ENCODE data around the gene DIAPH1.

Gene DIAPH1

DNA sequence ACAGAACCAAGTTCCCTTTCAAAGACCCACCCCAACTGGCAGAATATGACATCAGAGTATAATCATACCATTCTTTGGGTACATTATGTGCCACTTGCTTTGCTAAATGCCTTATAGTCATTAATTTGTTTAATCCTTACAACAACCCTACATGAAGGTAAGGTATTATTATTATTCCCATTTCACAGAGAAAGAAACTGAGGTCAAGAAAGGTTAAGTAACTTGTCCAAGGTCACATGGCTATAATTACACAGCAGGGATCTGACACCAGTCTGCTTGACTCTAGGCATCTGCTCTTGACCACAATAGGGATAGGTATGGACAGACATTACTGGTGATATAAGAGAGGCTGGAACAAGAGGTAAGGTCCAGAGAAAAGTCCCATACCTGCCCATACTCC is 31.2 kb upstream of the DIAPH1 start:
- no peak for DNase-seq
- TF ChIP-seq GATA1 (IDR thresholded peaks at IDR 0.05; ENCODE audit: low read depth, low read length) (no peak), POLR2A (IDR thresholded peaks at IDR 0.05; ENCODE audit: low read length) (no peak)

DNA sequence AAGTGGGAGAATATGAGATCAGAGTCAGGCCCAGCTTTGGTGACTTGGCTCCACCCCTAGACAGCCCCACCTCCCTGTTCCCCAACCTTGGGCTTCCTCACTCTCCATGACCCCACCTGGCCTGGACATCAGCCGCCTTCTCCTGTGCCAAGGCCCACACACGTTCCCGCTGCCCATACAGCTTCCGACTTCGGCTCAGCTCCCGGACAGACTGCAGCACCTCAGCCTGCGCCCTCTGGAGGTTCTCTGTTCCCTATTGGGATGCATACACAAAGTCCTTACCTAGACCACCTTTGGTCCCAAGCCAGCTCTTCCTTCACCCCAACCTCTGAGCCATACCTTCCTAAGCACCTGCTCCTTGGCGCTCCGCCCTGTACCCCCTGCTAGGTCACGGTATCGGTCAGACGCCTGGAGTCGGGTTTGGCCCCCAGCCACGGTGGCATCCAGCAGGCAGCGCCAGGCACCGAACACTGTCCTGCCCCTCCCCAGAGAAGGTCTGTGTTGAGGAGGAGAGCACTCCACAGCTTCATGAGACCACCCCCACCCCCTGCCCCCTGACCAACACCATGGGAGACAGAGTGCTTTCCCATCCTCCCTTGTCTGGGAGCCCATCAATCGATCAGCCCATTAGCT is 30.4 kb upstream of the DIAPH1 start:
- no peak for TF ChIP-seq GATA1 (IDR thresholded peaks at IDR 0.05; ENCODE audit: low read depth, low read length)
- TF ChIP-seq POLR2A (IDR thresholded peaks at IDR 0.05; ENCODE audit: low read length): no peak
- no peak for DNase-seq

DNA sequence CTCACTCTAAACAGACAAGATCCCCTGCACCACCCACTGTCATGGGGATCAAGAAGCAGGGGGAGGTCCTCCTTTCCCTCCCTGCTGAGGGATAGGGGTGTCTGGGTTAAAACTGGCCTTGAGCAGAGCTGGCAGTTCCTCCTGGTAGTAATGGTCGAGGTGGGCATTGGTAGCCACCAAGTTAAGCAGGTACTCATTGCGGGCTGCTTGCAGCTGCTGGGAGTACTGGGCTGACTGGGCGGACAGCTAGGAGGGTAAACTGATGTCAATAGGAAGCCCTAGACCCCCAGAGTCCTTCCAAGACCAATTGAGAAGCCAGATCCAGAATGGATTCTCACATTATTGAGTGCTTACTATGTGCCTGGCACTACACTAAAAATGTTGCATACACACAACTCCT is 29.1 kb upstream of the DIAPH1 start:
- DNase-seq: no peak
- TF ChIP-seq GATA1 (IDR thresholded peaks at IDR 0.05; ENCODE audit: low read depth, low read length): no peak
- TF ChIP-seq POLR2A (IDR thresholded peaks at IDR 0.05; ENCODE audit: low read length): no peak

DNA sequence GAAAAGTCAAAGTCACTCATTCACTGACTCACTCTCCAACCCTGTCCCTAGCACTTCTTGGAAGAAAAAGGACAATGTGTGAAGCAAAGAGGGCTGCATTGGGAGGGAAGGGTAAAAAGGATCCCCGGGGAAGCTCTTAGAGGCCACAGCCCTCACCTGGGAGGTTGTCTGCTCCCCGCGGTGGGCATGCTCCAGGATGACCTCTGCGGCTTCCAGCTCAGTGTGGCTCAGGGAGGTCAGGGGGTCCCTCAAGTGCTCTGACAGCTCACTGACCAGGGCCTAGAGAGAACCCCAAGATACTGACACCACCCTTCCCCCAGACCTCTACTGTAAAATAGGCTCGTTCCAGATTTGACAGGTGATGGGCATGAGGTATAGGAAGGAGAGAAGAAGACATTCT is 28.4 kb upstream of the DIAPH1 start:
- TF ChIP-seq POLR2A (IDR thresholded peaks at IDR 0.05; ENCODE audit: low read length) (no peak), GATA1 (IDR thresholded peaks at IDR 0.05; ENCODE audit: low read depth, low read length) (no peak)
- no peak for DNase-seq

DNA sequence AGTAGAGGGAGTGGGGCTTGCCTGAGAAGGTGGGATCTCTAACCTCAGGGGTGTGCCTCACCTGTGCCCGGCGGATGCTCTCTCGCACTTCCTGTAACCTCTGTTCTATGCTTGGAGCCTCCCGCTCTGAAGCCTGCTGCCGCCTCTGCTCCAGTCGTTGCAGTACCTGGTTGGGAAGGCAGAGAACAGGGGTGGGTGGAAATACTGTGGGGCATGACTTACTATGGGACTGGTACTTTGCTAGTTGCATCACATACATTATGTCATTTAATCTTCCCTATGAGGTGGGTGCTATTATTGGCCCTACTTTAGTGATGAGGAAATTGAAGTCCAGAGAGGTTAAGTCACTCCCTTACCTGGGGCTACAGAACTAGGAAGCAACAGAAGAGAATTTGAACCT is 27.2 kb upstream of the DIAPH1 start:
- no peak for DNase-seq
- TF ChIP-seq POLR2A (IDR thresholded peaks at IDR 0.05; ENCODE audit: low read length): no peak
- TF ChIP-seq GATA1 (IDR thresholded peaks at IDR 0.05; ENCODE audit: low read depth, low read length): no peak

DNA sequence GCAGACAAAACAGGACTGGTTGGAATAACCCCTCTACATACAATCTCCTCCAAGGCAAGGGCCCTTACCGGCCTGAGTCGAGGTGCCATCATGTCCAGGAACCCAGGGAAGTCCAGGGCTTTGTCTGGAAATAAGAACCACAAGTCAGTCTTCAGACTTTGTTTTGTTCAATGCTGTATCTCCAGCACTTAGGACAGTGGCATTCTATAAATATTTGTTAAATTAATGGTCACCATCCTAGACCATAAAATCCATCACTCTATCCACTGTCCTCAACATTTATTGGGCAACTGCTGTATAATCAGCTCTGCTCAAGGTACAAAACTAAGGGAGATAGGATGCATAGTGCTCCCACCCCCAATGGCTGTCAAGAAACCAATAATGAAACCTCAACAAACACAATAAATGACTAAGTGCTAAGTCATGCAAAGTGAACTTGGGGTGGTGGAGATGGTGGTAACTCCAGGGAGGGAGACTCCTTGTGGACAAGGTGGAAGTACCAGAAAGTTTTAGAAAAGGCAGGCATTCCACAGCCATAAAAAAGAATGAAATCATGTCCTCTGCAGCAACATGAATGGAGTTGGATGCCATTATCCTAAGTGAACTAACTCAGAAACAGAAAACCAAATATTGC is 23.0 kb upstream of the DIAPH1 start:
- no peak for TF ChIP-seq GATA1 (IDR thresholded peaks at IDR 0.05; ENCODE audit: low read depth, low read length)
- no peak for TF ChIP-seq POLR2A (IDR thresholded peaks at IDR 0.05; ENCODE audit: low read length)
- DNase-seq: peak; percentile 48 to 60

DNA sequence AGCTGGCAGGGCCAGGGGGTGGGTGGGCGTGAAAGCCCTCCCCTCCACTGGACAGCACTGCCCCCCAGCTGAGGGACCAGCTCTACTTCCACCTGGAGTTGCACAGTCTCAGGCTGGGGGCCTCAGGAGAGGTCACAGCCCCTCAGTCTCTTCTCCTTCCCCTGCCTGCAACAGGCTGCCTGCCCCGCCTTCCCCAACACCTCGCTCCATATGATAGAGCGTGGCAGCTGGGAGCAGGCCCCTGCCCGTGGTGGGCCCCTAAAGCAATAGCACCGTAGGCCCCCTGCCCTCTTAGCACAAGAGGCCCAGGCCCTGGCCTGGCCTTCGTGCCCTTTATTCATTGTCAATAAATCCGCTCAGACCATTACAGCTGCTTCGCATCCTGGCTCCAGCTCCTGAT is 21.9 kb upstream of the DIAPH1 start:
- DNase-seq: no peak
- TF ChIP-seq POLR2A (IDR thresholded peaks at IDR 0.05; ENCODE audit: low read length) (no peak), GATA1 (IDR thresholded peaks at IDR 0.05; ENCODE audit: low read depth, low read length) (no peak)

DNA sequence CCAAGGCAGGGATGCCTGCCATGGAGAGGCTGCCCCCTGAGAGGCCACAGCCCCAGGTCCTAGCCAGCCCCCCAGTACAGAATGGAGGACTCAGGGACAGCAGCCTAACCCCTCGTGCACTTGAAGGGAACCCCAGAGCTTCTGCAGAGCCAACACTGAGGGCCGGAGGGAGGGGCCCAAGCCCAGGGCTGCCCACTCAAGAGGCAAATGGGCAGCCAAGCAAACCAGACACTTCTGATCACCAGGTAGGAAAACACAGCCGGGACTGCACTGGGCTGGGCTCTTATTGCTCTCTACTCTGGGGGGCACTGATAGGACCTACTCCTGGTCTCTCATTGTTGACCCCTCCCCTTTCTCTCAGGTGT is 21.2 kb upstream of the DIAPH1 start:
- no peak for TF ChIP-seq GATA1 (IDR thresholded peaks at IDR 0.05; ENCODE audit: low read depth, low read length)

DNA sequence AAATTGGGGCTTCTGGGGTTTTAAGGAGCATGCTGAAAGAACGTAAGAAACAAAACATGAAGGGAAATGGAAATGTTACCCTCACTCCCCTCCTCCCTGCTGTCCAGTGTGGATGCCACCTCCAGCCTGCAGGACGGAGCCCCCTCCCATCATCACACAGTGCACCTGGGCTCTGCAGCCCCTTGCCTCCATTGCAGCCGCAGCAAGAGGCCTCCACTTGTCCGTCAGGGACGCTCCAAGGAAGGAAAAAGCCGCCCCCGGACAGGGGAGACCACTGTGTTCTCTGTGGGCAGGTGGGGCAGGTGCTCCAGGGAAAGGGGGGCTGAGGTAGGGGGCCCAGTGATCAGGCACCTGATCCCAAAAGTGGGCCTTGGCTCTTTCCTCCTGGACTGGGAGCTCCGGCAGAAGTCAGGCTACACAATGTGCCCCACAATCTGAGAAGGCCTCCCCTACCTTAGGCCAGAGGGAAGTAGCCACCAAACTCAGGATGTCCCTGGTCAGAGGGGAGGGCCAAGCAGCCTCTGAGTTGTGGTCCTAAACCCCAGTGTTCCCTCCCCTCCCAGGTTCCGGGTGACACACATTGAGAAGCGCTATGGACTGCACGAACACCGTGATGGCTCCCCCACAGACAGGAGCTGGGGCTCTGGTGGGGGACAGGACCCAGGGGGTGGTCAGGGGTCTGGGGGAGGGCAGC is 20.7 kb upstream of the DIAPH1 start:
- TF ChIP-seq POLR2A (IDR thresholded peaks at IDR 0.05; ENCODE audit: low read length) (no peak), GATA1 (IDR thresholded peaks at IDR 0.05; ENCODE audit: low read depth, low read length) (no peak)

More for the DNA sequence above, 21.2 kb upstream of the DIAPH1 start:
- DNase-seq: no peak

DNA sequence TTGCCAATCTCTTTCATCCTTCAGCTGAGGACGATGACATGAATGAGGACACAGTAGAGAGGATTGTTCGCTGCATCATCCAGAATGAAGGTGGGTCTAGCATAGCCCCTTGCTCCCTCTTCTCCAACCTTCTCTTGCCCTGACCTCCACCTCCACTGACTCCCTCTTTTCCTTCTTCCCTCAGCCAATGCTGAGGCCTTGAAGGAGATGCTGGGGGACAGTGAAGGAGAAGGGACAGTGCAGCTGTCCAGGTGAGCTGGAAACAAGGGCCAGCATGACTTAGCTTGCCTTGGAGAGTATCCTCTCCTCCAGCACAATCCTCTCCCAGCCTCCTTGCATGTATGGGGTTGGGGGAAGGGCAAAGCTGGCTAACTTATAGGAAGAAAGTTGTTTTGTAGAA is 20.0 kb upstream of the DIAPH1 start:
- DNase-seq: no peak
- TF ChIP-seq POLR2A (IDR thresholded peaks at IDR 0.05; ENCODE audit: low read length) (no peak), GATA1 (IDR thresholded peaks at IDR 0.05; ENCODE audit: low read depth, low read length) (no peak)

More for the DNA sequence above, 20.7 kb upstream of the DIAPH1 start:
- no peak for DNase-seq

DNA sequence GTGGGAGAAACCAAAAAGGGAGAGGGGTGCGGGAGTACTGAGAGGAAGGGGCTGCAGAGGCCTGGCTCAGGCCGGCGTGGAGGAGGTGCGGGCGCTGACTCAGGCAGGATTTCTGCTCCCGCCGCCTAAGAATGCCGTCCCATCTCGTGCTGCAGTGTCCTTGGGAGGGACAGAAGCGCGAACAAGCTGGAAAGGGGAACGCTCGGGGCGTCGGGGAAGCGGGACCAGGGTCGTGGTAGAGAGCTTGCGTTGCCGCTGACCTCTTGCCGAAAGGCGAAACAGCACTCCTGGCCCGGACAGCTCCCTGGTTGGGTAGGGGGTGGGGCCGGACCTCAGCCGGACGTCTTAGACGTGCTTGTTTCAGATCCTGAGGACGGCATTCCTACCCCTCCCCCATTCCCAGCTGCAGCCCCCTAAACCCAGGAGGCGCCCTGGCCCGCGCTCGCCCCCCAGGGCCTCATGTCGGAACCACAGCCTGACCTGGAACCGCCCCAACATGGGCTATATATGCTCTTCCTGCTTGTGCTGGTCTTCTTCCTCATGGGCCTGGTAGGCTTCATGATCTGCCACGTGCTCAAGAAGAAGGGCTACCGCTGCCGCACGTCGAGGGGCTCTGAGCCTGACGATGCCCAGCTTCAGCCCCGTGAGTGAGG is 19.1 kb upstream of the DIAPH1 start:
- DNase-seq: peak; percentile 70 to 73
- TF ChIP-seq POLR2A (IDR thresholded peaks at IDR 0.05; ENCODE audit: low read length) (no peak), GATA1 (IDR thresholded peaks at IDR 0.05; ENCODE audit: low read depth, low read length) (no peak)

DNA sequence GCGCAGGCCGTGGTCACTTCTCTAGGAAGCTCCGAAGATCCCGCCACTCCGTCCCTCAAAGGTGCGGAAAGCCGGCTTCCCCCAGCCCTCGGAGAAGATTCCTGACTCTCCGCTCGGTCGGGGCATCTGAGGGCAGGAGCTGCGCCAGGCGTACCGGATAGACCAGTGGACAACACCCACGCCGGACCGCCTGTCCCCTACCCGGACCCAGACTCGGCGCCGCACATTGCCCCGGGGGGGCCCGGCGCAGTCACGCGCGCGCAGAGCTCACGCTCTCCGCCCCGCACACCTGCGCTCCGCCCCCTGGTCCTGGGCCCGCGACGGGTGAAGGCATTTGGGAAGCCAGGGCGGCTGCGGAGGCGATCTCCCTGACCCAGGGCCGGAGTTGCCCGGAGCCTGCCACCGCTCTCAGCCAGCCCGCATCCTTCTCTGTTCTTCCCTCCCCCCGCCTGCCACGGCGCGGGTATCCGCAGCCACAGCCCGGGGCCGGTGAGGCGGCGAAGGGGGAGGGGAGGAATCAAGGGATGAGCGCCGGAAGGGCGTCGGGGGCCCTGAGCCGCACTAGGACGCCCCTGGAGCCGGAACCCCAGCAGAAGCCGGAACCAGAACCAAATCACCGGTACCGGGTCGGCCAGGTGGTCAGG is 18.4 kb upstream of the DIAPH1 start:
- peak; percentile 55 to 69 for DNase-seq
- TF ChIP-seq GATA1 (IDR thresholded peaks at IDR 0.05; ENCODE audit: low read depth, low read length): no peak

DNA sequence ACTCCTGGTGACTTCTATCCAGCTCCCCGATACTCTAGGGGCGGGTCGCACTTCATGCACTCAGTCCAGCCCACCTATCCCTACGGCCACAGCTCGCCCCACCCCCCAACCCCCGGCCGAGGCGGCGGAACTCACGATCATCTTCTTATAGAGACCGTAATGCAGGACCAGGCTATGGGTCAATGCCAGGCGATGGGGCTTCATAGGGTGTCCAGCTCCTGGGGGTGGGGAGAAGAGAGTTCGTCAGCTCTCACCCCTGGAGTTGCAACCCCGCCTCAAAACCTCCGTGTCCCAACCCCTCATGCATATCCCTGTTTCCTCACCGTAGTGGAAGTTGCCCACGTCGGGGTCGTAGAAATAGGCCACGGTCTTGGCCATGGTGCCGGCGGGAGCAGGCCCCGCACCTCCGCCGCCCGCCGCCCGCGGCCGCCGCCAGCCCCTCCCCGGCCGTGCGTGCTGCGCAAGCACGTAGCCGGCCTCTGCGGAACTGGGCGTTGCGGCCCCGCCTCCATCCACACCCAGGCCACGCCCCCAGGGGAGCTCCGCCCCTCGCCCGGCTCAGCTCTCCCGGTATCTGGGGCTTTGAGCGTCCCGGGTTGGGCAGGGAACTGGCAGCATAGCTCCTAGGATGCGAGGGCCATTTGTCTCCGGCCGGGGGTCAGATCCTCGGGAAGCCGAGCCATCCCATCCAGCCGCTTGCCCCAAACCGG is 17.8 kb upstream of the DIAPH1 start, which contains the start of the genes HDAC3 and RELL2:
Gene HDAC3, minus strand, starts transcription at position 437 of the 710 bp plus-strand sequence. Its CDS starts 59 bp downstream, at position 378.
Gene RELL2, plus strand, starts transcription at position 585 of the 710 bp plus-strand sequence. CDS start 1,229 bp downstream, outside the sequence.
- DNase-seq: peak; percentile 91 to 96
- TF ChIP-seq GATA1 (IDR thresholded peaks at IDR 0.05; ENCODE audit: low read depth, low read length): no peak
- TF ChIP-seq POLR2A (IDR thresholded peaks at IDR 0.05; ENCODE audit: low read length): peak; percentile 90

Measured in erythroblast (primary cell).